Measurements from ENCODE around the gene NOXA1. TPM values are rescaled to one million over a fixed set of nuclear protein-coding genes. Genes with fewer than 3 reads are reported as not detected.
"Not testable (repeated sequence)": the region's sequence is repeated elsewhere in the genome, so short reads cannot be mapped to it uniquely, and the experiment has no call there.

The NOXA1 gene
- total RNA-seq, 1 donor from 2014 or later = 0.89 TPM

DNA sequence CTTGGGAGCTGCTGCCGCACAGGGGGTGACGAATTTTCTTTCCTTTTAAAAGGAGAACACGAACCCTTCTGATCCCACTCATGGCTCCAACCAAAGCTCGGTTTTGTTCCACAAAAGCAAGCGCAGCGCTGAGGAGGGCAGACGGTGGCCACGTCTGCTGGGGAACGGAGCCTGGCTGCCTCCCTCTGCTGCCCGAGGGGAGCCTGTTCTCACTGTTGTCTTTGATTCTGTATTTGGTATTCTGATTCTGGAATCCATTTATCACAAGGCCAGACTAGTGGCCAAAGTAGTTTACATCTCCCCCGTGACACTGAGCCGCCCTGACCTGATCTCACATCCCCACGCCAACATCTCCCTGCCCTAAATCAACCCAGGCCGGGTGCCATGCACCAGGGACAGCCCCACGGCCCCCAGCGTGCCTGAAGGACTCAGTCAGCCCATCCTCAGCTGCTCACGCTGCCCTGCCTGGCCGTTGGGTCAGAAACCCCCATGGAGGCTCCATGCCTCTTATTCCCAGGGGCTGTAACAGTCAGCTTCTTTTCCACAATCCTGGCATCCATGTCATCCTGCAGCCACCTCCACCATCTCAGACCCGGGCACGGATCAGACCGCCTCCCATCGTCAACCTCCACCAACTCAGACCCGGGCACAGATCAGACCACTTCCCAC, 42.7 kb downstream of the NOXA1 start:
- no peaks in the 10 kb centered on the region for H3K4me1 Mint-ChIP-seq

DNA sequence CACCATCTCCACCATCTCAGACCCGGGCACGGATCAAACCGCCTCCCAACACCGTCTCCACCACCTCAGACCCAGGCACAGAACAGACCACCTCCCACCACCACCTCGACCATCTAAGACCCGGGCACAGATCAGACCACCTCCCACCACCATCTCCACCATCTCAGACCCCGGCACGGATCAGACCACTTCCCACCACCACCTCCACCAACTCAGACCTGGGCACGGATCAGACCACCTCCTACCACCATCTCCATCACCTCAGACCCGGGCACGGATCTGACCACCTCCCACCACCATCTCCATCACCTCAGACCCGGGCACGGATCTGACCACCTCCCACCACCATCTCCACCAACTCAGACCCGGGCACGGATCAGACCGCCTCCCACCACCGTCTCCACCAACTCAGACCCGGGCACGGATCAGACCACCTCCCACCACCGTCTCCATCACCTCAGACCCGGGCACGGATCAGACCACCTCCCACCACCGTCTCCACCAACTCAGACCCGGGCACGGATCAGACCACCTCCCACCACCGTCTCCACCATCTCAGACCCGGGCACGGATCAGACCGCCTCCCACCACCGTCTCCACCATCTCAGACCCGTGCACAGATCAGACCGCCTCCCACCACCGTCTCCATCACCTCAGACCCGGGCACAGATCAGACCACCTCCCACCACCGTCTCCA, 43.3 kb downstream of the NOXA1 start:
- not testable (repeated sequence) for H3K9me3 Mint-ChIP-seq; DNase-seq (ENCODE audit: low read depth, low spot score); H3K4me3 Mint-ChIP-seq; H3K36me3 Mint-ChIP-seq (ENCODE audit: low read depth); H3K27me3 Mint-ChIP-seq (ENCODE audit: low read depth); H3K4me1 Mint-ChIP-seq
- H3K27ac Mint-ChIP-seq (ENCODE audit: unreplicated experiment) = peak overlapping the region; percentile 80

More for the DNA sequence above, 42.7 kb downstream of the NOXA1 start:
- Mint-ChIP-seq H3K27ac (ENCODE audit: unreplicated experiment) (peak overlapping the region; percentile 80), H3K27me3 (ENCODE audit: low read depth) (peaks cover 3% of the 10 kb centered on the region), H3K9me3 (no peaks in the 10 kb centered on the region), H3K36me3 (ENCODE audit: low read depth) (no peaks in the 10 kb centered on the region), H3K4me3 (no peak overlapping the region)
- TF ChIP-seq, protein P1, sequence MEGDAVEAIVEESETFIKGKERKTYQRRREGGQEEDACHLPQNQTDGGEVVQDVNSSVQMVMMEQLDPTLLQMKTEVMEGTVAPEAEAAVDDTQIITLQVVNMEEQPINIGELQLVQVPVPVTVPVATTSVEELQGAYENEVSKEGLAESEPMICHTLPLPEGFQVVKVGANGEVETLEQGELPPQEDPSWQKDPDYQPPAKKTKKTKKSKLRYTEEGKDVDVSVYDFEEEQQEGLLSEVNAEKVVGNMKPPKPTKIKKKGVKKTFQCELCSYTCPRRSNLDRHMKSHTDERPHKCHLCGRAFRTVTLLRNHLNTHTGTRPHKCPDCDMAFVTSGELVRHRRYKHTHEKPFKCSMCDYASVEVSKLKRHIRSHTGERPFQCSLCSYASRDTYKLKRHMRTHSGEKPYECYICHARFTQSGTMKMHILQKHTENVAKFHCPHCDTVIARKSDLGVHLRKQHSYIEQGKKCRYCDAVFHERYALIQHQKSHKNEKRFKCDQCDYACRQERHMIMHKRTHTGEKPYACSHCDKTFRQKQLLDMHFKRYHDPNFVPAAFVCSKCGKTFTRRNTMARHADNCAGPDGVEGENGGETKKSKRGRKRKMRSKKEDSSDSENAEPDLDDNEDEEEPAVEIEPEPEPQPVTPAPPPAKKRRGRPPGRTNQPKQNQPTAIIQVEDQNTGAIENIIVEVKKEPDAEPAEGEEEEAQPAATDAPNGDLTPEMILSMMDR (conservative IDR thresholded peaks at IDR 0.05) = no peak
- no peak for DNase-seq (ENCODE audit: low read depth, low spot score)

GRCh38 chr9:137467161-137467581, 44.0 kb downstream of the NOXA1 start:
- Mint-ChIP-seq H3K4me1 (no peaks in the 10 kb centered on the region), H3K27me3 (ENCODE audit: low read depth) (peaks cover 3% of the 10 kb centered on the region), H3K27ac (ENCODE audit: unreplicated experiment) (no peak overlapping the region), H3K36me3 (ENCODE audit: low read depth) (no peaks in the 10 kb centered on the region), H3K9me3 (no peaks in the 10 kb centered on the region), H3K4me3 (no peak overlapping the region)
- DNase-seq (ENCODE audit: low read depth, low spot score) = no peak
- TF ChIP-seq, protein P1 (conservative IDR thresholded peaks at IDR 0.05) = no peak

- DNase-seq (ENCODE audit: low read depth, low spot score) = no peak
- Mint-ChIP-seq H3K27me3 (ENCODE audit: low read depth) (peaks cover 2% of the 10 kb centered on the region), H3K27ac (ENCODE audit: unreplicated experiment) (no peak overlapping the region), H3K36me3 (ENCODE audit: low read depth) (peaks cover 2% of the 10 kb centered on the region), H3K9me3 (no peaks in the 10 kb centered on the region), H3K4me1 (no peaks in the 10 kb centered on the region), H3K4me3 (no peak overlapping the region)
- TF ChIP-seq, protein P1 (conservative IDR thresholded peaks at IDR 0.05) = no peak
Measured at GRCh38 chr9:137467896-137468295, 44.7 kb downstream of the NOXA1 start.

GRCh38 chr9:137470785-137471184, 47.6 kb downstream of the NOXA1 start:
- TF ChIP-seq, protein P1 (conservative IDR thresholded peaks at IDR 0.05) = no peak
- Mint-ChIP-seq H3K27me3 (ENCODE audit: low read depth) (no peaks in the 10 kb centered on the region), H3K27ac (ENCODE audit: unreplicated experiment) (no peak overlapping the region), H3K4me3 (no peak overlapping the region), H3K4me1 (no peaks in the 10 kb centered on the region), H3K9me3 (peaks cover 5% of the 10 kb centered on the region), H3K36me3 (ENCODE audit: low read depth) (peaks cover 15% of the 10 kb centered on the region)
- DNase-seq (ENCODE audit: low read depth, low spot score) = no peak

GRCh38 chr9:137474271-137474670, 51.1 kb downstream of the NOXA1 start:
- H3K9me3 Mint-ChIP-seq = peaks cover 10% of the 10 kb centered on the region
- no peak for DNase-seq (ENCODE audit: low read depth, low spot score)
- peaks cover under 1% of the 10 kb centered on the region for H3K4me1 Mint-ChIP-seq
- no peak overlapping the region for H3K4me3 Mint-ChIP-seq
- no peaks in the 10 kb centered on the region for H3K27me3 Mint-ChIP-seq (ENCODE audit: low read depth)
- H3K36me3 Mint-ChIP-seq (ENCODE audit: low read depth) = peaks cover 20% of the 10 kb centered on the region
- TF ChIP-seq, protein P1 (conservative IDR thresholded peaks at IDR 0.05) = no peak
- H3K27ac Mint-ChIP-seq (ENCODE audit: unreplicated experiment) = no peak overlapping the region

Measured in neural crest cell (in vitro differentiated cells).